Adrenal gland (tissue), 12 donors: ENCODE data around the gene KIAA0930. TPM values are rescaled to one million over a fixed set of nuclear protein-coding genes. Genes with fewer than 3 reads are reported as not detected.

Experiments
- DNase-seq, 7 donors: peaks; one replicate each; pipeline ENCODE4 v3.0.0-alpha.2; 2019 to 2020
- H3K27ac ChIP-seq, 5 donors: fragments of 200-600 bp; sonication (generic) in 4 of 5; 1 replicate in 3 of 5; 2 replicates in 2 of 5; pipeline versions ENCODE4 v1.5.1 to v1.8.0; 2016 to 2020; ENCODE audit warnings: mild to moderate bottlenecking in 1 of 5
- H3K27me3 ChIP-seq: fragments of 200-600 bp; 2 replicates; pipeline ENCODE4 v1.8.0; 2021
- H3K36me3 ChIP-seq, 2 donors: fragments of 200-600 bp; replicated peaks in 1 of 2; 1 replicate in 1 of 2; 2 replicates in 1 of 2; pipeline versions ENCODE4 v1.5.1 to v1.8.0; 2018 to 2022
- H3K4me1 ChIP-seq, 2 donors: fragments of 200-600 bp; replicated peaks in 1 of 2; 1 replicate in 1 of 2; 2 replicates in 1 of 2; pipeline versions ENCODE4 v1.5.1 to v1.8.0; 2018 to 2021
- H3K4me3 ChIP-seq, 4 donors: fragments of 200-600 bp; sonication (generic) in 3 of 4; one replicate each; pipeline ENCODE4 v1.5.1; 2016 to 2018
- H3K9me3 ChIP-seq, 3 donors: fragments of 200-600 bp; sonication (generic) in 1 of 3; replicated peaks in 1 of 3; 1 replicate in 2 of 3; 2 replicates in 1 of 3; pipeline versions ENCODE4 v1.5.1 to v1.8.0; 2016 to 2021
- CTCF ChIP-seq, 6 experiments: fragments of 450-650 bp in 4 of 6; fragments of 200-600 bp in 2 of 6; sonication (generic) in 1 of 6; IDR thresholded peaks; 1 replicate in 5 of 6; 2 replicates in 1 of 6; pipeline versions ENCODE4 v1.5.1 to v1.8.0; 2016 to 2021; ENCODE audit warnings: antibody characterized with exemption in 6 of 6, mild to moderate bottlenecking in 2 of 6, moderate library complexity in 1 of 6
- POLR2A ChIP-seq, 2 donors: fragments of 450-650 bp; IDR thresholded peaks; one replicate each; pipeline ENCODE4 v1.6.1; 2017; ENCODE audit warnings: antibody characterized with exemption in 2 of 2, mild to moderate bottlenecking in 2 of 2, moderate library complexity in 1 of 2
- WGBS, 4 donors: extraction: QIAGEN DNeasy Blood & Tissue Kit in 2 of 4; methylation state at CpG; one replicate each; pipeline versions ENCODE4 v1.1.5 to v1.1.7; 2013 to 2017; 5-methylcytosine and 5-hydroxymethylcytosine counted together
- intact Hi-C, 2 donors: fragments of 100-400 bp; cut with DNase I; formaldehyde crosslinking; loops; one replicate each; pipeline versions ENCODE4 v1.14.1 to v1.15.0; 2022 to 2023
- polyA plus RNA-seq, 3 donors: library from polyadenylated mRNA; stranded (reverse); fragments of 200-250 nt in 2 of 3; fragments of 350-450 nt in 1 of 3; fragmentation: Illumina TruSeq in 1 of 3; extraction: RNeasy Lipid Tissue Mini Kit (QIAGEN cat#74804) in 1 of 3; gene quantifications; one replicate each; pipeline ENCODE4 v1.2.3, GENCODE V29; 2013 to 2014
- total RNA-seq, 9 donors: library from RNA; depleted of rRNA in 4 of 9; stranded (reverse); fragments of >200 nt in 4 of 9; fragments of 120-200 nt in 1 of 9; fragmentation: NEBNext Ultra II Directional in 1 of 9; extraction: Animal tissue kit (Norgen Biotek cat#: 25700) in 1 of 9; gene quantifications; one replicate each; pipeline versions ENCODE4 v1.1.0 to v1.2.4, GENCODE V29; 2013 to 2023
- donor health status: healthy with polysubstance abuse.
- donor health status: Bipolar disorder and iron deficiency.
- donor health status: DM: yes; HTN: yes; CAD: no.
- donor health status: DM: no; HTN: no; CAD: no.
- donor health status: DM: no; HTN: no; CAD: no.
- donor health status: DM: yes; HTN: yes; CAD: no.

Gene KIAA0930
- total and polyA plus RNA-seq, 12 donors = 40.3 to 183 (median 96.4) TPM

DNA sequence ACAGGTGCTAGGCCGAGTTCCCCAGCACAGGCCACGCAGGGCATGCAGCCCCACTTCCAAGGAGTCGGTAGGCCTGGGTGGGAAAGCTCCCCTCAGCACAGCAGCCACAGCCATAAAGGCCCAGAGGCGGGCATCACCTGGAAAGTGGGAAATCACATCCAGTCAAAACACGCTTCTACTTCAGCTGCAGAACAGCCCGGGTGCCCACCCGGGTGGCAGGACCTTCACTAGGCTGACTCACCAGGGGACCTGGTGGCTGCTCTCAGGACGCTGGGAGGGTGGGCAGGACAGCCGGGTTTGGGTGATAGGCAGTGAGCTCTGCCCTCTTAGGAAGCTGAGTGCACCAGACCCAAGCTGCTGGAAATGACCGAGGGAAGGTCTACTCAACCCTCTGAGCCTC, 7.3 kb downstream of the KIAA0930 start:
- no peak overlapping the region for H3K27ac ChIP-seq
- no peaks in the 10 kb centered on the region for H3K36me3 ChIP-seq
- no peaks in the 10 kb centered on the region for H3K9me3 ChIP-seq
- no peak overlapping the region for H3K4me3 ChIP-seq
- 84 to 89% (median 87%) methylated on average over 6 to 10 of the region's 10 CpGs for WGBS, 4 donors
- H3K27me3 ChIP-seq = no peaks in the 10 kb centered on the region
- no peak for DNase-seq
- H3K4me1 ChIP-seq = peaks cover 0 to 14% of the 10 kb centered on the region in 2 donors
- intact Hi-C loops = no loop called here
- TF ChIP-seq CTCF (IDR thresholded peaks at IDR 0.05) = no peak
- no peak for TF ChIP-seq POLR2A (IDR thresholded peaks at IDR 0.05)

DNA sequence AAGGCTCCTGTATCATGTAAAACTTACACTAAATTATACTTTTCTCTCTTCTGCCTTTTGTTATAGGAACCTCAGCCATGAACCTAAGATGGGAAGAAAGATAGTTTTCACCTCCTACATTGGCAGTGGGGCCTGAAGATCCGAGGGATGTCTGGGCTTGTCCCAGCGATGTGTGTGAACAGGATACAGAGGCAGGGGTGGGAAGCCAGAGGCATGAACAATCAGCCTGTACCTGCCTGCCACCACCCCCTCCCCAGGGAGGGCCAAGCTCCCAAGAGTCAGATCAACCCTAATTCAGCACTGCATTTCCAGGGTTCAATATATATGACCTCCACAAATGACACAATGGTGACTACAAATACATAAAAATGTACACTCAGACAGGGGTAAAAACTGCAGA, 9.4 kb downstream of the KIAA0930 start:
- H3K9me3 ChIP-seq = no peaks in the 10 kb centered on the region
- H3K36me3 ChIP-seq = no peaks in the 10 kb centered on the region
- TF ChIP-seq POLR2A (IDR thresholded peaks at IDR 0.05) (no peak), CTCF (IDR thresholded peaks at IDR 0.05) (no peak)
- DNase-seq = no peak
- H3K4me1 ChIP-seq = peaks cover 0 to 21% of the 10 kb centered on the region in 2 donors
- H3K4me3 ChIP-seq = no peak overlapping the region
- intact Hi-C loops = no loop called here
- WGBS, 4 donors = 68 to 94% (median 91%) methylated on average over 2 of the region's 2 CpGs
- H3K27ac ChIP-seq = no peak overlapping the region
- no peaks in the 10 kb centered on the region for H3K27me3 ChIP-seq

DNA sequence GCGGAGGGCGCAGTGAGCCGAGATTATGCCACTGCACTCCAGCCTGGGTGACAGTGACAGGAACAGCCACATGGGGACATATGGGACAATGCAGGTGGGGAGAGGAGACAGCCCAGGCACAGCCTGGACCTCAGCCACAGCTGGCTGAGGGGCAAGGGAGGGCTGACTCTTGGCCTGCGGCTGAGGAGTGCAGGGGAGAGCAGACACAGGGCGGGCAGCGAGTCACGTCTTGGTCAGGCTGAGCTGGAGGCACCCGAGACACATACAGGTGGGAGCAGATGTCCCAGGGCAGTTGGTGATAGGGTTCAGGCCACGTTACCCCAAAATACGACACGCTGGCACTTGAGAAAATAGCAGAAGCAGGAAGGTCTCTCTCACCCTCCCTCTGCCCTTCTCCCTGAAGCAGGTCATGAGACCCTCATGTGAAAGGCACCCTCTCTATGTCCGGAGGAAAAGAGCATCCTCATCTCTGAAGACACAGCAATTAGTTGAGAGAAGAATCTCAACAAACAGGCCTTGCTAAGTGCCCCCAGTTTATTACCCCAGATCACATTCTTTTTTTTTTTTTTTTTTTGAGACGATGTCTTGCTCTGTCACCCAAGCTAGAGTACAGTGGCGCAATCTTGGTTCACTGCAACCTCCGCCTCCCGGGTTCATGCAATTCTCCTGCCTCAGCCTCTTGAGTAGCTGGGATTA, 10.5 kb downstream of the KIAA0930 start:
- TF ChIP-seq POLR2A (IDR thresholded peaks at IDR 0.05) (no peak), CTCF (IDR thresholded peaks at IDR 0.05) (no peak)

DNA sequence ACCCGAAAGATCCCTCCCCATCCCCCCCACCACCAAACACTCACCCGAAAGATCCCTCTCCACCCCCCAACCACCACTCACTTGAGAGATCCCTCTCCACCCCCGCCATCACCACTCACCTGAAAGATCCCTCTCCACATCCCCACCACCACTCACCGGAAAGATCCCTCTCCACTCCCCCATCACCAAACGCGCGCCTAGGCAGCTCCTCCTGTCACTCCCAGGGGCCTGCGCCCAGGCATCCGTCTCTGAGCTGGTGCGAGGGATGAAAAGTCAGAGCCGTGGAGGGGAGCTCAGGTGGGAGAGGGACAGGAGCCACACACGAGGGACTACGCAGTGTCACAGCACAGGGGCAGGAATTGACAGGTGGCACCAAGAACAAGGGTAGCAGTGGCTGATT, 11.5 kb downstream of the KIAA0930 start:
- Histone ChIP-seq H3K27me3 (no peaks in the 10 kb centered on the region), H3K4me1 (peaks cover 0 to 26% of the 10 kb centered on the region in 2 donors), H3K27ac (no peak overlapping the region), H3K4me3 (no peak overlapping the region), H3K9me3 (no peaks in the 10 kb centered on the region), H3K36me3 (no peaks in the 10 kb centered on the region)
- intact Hi-C loops = no loop called here
- 86 to 95% (median 92%) methylated on average over 8 to 13 of the region's 13 CpGs for WGBS, 4 donors
- TF ChIP-seq CTCF (IDR thresholded peaks at IDR 0.05) (no peak), POLR2A (IDR thresholded peaks at IDR 0.05) (no peak)
- no peak for DNase-seq

More for the DNA sequence above, 10.5 kb downstream of the KIAA0930 start:
- Histone ChIP-seq H3K27ac (no peak overlapping the region), H3K4me1 (peaks cover 0 to 29% of the 10 kb centered on the region in 2 donors), H3K36me3 (no peaks in the 10 kb centered on the region), H3K27me3 (no peaks in the 10 kb centered on the region), H3K9me3 (no peaks in the 10 kb centered on the region), H3K4me3 (no peak overlapping the region)
- WGBS, 4 donors = 80 to 87% (median 84%) methylated on average over 16 of the region's 16 CpGs
- intact Hi-C loops = no loop called here
- DNase-seq = no peak
